Loucy (cell line): ENCODE data around the gene ASMTL.

Experiments
- EZH2phosphoT487 ChIP-seq: fragments of 200-600 bp; IDR thresholded peaks from 2 replicates; pipeline ENCODE4 v1.6.1; 2018; ENCODE audit warnings: antibody characterized with exemption, mild to moderate bottlenecking, moderate library complexity, borderline replicate concordance
- TF ChIP-seq, protein P1 (sequence below): fragments of 200-600 bp; sonication (generic); conservative IDR thresholded peaks from 2 replicates; pipeline ENCODE4 v1.5.1; 2014; ENCODE audit warnings: mild to moderate bottlenecking, antibody characterized with exemption, low read length

- TF ChIP-seq, protein P1, sequence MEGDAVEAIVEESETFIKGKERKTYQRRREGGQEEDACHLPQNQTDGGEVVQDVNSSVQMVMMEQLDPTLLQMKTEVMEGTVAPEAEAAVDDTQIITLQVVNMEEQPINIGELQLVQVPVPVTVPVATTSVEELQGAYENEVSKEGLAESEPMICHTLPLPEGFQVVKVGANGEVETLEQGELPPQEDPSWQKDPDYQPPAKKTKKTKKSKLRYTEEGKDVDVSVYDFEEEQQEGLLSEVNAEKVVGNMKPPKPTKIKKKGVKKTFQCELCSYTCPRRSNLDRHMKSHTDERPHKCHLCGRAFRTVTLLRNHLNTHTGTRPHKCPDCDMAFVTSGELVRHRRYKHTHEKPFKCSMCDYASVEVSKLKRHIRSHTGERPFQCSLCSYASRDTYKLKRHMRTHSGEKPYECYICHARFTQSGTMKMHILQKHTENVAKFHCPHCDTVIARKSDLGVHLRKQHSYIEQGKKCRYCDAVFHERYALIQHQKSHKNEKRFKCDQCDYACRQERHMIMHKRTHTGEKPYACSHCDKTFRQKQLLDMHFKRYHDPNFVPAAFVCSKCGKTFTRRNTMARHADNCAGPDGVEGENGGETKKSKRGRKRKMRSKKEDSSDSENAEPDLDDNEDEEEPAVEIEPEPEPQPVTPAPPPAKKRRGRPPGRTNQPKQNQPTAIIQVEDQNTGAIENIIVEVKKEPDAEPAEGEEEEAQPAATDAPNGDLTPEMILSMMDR: no peak
- TF ChIP-seq EZH2phosphoT487: no peak
Observed at GRCh38 chrX:1411326-1411725, 41.4 kb downstream of the ASMTL start.
